Germinal center (tissue), 1 donor: ENCODE data around the gene DAB2IP.

Experiments
- DNase-seq: peaks from one replicate; pipeline ENCODE4 v3.0.0; 2012; ENCODE audit warnings: mixed read lengths, low spot score

The DAB2IP gene

DNA sequence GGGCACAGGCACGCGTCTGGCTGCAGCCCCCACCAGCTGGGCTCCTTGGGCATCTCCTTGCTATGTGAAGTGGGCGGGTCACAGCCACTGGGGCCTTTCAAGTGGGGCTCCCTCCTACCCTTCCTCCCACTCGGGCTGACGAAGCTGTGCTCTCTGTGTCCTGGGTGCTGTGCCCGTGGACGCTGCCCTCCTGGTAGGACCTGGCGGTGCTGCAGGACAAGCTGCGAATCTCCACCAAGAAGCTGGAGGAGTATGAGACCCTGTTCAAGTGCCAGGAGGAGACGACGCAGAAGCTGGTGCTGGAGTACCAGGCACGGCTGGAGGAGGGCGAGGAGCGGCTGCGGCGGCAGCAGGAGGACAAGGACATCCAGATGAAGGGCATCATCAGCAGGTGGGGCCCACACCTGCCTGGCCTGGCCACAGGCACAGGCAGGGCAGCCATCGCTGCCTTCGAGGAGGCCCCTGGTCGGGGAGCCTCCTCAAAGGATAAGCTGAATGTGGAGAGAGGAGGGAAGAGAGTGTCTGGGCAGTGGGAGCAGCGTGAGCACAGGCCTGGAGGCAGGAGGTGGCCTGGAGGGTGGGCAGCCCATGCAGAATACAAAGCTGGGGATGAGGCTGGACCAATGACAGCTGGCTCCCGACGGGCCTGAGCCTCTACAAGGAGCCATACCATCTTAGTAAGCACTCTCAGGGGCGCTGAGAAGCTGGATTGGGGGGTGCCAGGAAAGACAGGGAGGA, 124.7 kb downstream of the DAB2IP start:
- no peak for DNase-seq

DNA sequence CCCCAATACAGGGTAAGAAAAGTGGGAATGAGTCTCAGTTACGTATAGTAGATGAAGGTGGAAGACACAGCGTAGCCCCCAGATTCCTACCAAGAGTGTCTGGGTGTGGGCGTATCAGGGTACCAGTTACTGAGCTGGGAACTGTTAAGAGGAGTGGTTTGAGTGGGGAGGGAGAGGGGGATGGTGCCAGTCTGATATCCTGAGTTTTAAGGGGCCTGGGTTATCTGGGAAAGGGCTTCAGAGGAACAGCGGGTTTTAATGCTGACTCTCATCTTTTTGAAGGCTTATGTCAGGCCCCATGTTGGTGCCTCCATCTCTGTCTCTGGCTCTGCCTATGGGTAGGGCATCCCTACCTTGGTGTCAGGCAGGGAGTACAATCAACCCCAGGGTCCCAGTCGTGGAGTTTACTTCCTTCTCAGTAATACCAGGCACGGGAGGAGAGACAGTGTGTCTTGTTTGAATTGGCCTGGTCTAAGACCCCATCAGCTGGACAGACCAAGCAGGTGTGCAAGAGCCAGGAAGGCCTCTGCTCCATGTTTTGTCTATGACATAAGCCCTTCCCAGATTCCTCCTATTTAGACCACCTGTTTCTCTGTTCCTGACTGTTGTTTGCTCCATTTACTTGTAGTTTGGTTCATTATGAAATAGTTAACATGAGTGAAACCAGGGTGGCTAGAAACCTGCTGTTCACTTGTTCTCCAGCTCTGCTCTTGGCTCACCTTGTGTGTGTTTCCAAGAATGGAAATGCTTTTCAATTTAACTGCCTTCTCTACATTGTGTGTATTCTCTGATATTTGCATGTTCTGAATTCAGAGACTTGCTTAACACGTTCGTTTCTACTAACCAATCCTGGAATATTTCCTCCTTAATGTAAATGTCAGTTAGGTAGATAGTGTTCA, 125.6 kb downstream of the DAB2IP start:
- no peak for DNase-seq

DNA sequence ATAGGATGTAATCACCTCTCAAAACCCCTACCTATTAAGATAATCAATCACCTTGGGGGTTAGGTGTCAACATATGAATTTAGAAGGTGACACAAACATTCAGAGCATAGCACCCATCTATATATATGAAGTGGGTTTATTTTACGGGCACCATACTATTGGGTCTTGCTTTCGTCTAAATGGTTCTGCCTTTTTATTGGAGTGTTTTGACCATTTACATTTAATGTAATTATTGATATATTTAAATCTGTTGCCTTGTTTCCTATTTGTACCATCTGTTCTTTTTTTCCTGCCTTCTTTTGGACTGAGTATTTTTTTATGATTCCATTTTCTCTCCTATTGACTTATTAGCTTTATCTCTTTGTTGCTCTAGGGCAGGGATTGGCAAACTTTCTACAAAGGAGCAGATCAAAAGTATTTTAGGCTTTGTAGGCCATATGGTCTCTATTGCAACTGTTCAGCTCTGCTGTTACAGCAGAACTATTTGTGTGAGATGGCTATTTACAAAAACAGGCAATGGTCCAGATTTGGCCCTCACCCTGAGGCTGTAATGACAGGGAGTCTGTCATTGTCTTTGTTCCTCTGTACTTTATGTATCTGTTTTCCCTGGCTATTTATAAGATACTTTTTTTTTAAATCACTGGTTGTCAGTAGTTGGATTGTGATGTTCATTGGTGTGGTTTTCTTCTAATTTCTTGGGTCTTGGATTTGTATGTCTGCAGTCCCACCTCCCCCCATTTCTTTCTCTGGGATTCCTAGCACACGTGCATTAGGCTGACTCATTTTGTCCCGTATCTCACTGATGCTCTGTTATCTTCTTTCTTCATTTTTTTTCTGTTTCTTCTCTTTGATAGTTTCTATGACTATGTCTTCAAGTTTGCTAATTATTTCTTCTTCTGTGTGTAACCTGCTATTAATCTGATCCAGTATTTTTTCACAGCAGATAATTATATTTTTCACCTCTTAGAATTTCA, 127.1 kb downstream of the DAB2IP start:
- no peak for DNase-seq

DNA sequence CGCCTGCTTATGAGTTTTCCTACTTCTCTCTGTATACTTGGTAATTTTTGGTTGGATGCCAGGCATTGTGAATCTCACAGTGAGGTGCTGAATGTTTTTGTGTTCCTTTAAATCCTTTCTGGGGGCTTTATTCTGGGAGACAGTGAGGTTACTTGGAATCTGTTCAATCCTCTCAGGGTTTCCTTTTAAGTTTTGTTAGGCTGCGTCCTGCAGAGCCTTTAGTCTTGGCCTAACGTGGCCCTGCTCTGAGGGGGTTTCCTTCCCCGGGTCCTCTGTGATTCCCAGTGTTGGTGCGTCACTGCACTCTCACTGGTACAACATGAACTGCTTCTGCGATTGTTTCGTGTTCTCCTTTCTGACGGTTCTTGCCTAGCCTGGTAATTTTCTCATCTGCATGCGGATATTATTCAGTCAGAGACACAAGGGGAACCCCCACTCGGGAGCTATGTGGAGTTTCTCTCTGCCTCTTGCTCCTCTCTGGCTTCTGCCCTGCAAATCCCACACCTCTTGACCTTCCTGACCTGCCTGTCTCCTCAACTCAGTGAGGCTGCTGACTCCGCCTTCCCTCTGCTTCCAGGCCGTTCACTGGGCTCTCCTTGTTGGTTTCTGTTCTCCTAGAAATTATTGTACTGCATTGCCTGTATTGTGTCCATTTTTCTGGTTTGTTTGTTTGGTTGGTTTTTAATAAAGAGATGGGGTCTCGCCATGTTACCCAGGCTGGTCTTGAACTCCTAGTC, 128.1 kb downstream of the DAB2IP start:
- DNase-seq: no peak

DNA sequence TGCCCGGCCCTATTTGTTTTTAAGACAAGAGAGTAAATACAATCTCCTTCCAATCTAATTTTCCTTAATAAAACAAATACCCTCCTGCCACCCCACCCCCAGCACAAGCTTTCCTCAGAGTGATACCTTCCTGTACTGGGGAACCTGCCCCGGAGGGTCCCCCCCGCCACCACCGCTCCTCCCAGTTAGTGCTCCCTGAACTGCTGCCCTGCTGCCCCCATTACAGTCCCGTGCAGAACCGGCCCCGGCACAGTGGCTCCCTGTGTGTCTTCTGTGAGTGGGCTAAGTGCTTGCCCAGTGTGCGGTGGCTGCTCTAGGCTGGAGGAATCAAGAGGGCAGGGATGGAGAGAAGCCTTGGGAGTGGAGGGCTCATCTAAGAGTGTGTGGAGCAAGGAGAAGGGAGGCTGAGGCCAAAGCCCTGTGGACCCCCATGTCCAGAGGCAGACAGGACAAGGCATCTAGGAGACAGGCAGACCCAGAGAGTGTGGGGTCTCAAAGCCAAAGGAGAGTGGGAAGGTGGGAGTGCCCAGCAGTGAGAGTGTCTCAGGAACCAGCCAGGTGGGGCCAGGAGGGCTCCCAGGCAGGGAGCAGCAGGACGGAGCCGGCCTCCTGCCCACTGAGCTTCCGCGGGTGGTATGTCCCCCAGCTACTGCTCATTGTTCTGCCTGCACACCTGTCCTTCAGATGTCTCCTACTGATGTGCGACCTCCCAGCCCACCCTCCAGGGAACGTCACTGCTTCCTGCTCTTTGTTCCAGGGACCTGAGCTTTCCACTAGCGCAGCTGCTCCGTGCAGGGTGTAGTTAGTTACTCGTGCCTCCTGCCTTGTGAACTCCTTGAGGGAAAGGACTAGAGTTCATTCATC, 129.0 kb downstream of the DAB2IP start:
- no peak for DNase-seq

DNA sequence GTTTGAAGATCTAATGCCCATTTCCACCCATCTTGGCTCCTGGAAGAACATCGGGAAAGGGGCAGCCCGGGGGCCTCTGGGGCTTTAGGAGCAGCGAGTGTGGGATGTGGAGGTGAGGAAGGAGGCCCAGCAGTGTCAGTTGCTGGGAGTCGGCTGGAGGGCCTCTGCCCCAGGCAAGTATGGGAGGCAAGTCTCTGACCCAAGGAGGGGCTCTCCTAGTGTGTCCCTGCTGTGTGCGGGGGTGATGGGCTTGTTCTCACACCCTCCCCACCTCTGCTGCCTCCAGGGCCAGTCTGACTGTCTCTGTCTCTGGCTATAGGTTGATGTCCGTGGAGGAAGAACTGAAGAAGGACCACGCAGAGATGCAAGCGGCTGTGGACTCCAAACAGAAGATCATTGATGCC, 129.7 kb downstream of the DAB2IP start:
- DNase-seq: no peak

DNA sequence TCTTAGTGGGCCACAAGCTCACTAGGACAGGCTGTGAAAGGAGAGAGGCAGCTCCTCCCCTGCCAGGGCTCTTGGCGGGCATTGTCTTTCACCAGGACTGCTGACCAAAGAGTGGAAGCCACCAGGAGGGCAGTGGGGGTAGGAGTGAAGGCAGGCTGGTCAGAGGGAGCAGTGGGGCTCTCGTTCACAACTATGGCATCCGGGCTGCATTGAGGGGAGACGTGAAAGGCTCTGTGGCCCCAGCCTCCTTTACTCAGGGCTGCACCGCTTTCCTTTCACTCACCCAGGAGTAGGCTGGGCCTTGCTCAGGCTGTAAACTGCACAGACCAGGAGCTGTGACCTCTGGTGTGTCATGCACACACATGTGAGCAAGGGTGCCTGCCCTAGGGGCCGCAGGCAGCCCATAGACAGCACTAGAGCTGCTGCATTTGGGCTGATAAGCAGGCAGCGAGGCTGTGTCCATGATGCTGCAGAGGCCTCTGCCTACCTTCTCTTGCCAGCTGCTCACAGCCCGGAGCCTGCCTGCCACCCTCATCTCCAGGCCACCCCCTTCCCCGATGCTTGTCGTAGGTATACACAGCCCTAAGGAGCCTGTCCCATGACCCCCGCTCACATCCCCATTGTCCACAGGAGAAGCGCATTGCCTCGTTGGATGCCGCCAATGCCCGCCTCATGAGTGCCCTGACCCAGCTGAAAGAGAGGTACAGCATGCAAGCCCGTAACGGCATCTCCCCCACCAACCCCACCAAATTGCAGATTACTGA, 130.4 kb downstream of the DAB2IP start:
- DNase-seq: no peak

DNA sequence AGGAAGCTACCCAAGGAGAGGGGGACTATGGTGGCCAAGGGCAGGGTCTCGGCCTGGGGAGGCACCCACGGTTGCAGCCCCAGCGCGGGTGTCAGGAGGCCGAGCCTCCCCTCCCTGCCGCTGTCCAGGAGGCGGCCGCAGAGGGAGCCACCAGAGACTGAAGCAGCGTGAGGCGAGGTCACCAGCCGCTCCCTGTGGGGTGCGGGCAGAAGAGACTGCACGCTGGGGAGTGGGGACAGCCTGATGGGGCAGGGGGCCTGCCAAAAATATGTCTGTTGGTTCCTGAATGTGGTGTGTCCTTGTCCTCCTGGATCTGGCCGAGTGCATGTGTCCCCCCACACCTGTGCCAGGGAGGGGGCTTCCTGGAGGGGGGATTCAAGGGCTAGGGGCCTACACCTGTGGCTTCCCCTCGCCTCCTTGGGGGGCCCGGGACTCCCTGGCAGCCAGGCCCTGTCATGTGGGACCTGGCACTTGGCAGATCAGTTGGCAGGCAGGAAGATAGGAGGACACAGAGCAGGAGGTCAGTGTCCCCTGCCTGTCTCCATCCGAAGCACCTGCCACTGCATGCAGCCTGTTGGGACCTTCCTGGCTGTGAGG, 131.2 kb downstream of the DAB2IP start:
- no peak for DNase-seq

DNA sequence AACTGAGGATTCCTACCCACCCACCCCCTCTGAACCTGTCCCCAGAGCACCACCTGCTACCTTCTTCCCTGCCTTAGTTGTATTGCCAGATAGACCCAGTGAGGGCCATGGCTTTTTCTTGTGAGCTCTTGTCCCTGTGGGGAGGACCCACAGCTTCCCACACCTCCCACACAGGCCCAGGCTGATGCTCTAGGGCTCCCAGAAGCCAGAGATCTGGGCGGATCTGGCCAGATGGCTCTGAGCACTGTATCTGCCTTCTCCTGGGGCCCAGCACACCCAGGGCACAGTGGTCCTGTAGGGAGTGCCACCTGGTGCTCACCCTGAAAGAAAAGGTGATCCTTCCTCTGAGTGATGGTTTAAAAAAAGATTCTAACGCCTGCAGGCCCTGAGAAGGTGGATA, 131.7 kb downstream of the DAB2IP start:
- DNase-seq: no peak

DNA sequence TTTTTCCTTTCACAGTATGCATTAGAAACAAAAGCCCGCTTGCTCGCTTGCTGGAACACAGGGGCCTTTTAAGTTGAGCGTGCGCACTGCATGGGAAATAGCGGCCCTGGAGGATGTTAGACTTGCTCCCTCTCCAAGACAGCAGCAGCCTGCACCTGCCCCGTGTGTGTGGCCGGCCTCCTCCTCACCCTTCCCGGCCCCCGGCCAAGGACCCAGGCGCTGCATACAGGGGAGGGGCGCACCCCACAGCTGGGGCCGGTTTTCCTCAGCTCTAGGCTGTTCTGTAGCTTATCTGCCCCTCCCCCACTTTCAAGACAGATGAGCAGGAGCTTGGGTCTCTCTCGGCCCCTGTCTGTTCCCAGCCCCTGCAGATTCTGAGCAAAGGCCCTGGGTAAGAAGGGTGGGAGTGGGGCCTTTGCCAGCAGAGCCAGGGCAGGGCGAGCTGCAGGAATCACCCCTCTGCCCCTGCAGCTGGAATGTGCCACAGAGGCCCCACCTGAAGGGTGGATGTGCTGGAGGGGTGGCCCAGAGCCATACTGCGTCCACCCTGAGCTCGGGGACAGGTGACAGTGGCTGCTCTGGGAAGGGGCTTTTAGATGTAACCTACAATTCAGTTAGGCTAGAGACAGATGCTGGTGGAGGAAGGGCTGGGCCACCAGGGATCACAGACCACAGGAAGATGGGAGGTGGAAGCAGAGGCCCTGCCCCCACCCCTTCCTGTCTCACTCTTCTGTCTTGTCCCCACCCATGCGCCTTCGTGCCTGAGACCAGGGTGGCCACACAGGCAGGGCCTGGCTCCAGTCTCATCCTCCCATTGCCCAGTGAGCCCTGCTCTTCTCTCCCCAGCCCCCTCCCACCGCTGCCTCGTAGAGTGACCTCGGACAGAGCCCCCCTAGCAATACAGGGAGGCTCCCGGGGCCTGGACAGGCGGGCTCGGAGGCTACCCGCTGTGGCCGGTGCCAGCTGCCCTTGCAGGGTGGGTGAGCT, 132.4 kb downstream of the DAB2IP start:
- DNase-seq: no peak

DNA sequence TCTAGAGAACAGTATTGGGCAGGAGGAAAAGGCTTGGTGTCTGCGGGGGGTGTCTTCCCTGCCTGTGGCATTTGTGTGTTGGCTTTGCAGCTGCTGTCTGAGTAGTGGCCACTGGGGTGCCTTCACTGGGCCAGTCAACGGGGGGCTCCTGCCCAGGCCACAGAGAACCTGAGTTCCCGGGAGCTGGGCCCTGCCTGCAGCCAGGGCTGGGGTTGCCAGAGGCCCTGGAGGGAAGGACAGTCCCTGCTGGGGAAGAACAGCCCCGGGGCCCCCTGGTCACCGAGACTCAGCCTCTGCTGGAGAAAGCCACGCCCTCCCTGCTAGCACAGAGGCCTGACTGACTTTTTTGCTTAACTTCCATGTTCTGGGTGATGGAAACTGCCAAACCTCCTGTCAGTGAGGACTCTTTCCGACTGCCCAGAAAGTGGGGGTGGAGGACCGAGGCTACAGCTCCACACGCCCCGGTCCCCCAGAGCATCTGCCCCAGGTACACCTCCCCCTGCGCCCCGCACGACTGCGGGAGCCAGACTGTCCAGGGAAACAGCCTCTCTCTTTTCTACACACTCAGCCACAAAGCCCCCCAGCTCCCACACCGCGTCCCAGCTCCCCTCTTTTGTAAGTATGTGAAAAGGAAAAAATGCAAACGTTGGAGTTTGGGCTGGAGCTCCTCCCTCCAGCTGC, 133.4 kb downstream of the DAB2IP start:
- no peak for DNase-seq

DNA sequence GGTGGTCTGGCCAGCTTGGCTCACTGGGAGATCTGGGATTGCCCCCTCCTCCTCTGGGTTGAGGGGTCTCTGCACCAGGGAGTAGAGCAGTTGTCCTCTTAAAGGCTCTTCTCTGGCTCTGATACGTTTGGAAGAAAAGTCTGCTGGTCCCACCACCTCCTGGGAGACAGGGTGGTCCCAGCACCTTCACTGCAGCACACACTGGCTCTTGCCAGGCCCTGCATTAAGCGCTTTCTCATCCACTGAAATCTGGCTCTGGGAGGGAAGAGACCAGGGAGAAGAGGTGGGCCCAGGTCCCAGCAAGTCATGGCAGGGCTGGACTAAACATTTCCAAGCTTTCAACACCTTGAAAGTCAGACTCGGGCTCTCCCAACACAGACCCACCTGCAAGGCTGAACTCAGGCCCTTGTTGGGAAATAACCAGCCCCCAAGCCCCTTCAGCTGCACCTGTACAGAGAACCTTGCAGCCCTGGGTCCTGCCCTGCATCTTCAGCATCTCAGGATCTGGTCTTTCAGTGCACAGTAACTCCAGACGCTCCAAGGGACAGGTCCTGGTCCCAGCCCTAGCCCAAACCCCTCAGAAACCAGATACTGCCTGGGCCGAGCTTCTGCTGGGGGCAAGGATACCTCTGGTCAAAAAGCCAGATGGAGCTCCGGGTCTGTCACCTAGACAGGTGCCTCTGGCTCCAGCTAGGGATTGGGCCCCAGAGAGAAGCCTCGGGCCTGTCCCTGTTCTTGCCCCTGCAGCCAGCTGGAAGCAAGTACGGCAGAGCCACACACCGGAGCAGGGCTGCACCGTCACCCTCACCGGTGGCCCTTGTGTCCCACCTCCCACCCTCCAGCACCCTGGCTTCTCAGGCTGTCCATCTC, 134.5 kb downstream of the DAB2IP start:
- no peak for DNase-seq

DNA sequence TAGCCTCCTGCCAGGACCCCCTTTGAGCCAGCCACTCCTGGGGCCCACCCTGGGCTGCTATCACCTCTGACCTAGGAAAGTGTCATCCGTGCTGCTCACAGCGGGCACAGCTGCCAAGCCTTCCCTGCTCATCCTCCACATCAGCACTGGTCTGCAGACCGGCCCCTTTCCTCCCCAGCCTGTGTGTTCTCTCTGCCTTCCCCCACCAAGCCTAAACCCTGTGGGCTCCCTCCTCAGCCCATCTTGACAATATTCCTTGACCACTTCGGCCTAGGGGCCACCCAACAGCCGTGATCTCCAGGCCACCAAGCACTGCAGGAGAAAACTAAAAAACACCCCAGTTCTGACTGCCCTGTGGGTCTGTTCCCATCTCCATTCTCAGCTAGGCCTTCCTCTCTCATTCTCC, 135.1 kb downstream of the DAB2IP start:
- no peak for DNase-seq

DNA sequence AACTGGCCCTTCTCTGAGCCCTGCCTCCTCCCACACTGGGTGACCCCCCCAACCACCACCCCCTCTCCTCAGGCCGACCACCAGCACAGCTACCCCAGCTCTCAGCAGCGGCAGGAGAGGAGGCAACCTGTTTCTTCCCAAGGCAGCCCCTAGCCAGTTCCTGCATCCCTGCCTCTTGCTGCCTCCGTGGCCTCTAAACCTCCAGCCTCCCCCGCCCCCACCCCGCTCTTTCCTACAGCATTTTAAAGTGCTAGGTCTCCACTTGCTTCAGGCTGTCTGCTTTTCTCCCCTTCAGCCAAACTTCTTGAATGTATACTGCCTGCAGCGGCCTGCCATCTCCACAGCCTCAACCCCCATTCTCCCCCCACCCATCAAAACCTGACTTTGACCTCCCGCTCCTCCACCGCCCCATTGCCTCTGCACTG, 135.6 kb downstream of the DAB2IP start:
- no peak for DNase-seq

DNA sequence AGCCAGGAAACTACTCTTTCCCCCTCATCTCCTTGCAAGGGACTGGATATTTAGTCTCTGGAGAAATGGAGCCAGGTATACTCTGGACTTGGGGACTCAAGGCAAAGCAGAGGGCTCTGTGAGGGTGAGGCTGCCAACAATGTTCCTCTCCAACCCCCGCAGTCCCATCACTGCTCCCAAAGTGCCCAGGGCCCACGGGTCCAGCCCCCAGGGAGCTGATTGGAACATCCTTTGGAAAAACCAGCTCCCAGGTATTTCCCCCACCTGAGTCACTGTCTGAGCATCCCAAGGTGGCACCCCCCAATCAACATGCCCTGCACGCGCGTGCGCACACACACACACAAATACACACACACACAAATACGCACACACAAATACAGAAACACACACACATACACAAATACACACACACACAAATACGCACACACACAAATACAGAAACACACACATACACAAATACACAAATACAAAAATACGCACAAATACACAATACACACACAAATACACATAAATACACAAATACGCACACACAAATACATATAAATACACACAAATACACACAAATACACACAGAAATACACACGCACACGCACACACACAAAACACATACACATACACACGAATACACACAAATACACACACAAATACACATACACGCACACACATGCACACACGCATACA, 137.4 kb downstream of the DAB2IP start:
- no peak for DNase-seq

DNA sequence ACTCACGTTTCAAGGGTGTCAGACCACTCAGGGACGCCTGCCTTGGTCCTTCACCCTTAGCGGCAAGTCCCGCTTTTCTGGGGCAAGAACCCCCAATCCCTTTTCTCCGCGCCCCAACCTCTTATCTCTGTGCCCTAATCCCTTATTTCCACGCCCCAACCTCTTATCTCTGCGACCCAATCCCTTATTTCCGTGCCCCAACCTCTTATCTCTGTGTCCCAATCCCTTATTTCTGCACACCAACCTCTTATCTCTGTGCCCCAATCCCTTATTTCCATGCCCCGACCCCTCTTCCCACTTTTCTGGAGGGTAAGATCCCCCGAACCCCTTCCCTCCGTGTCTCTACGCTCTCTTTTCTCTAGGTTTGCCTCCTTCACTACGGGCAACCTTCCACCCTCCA, 139.4 kb downstream of the DAB2IP start:
- DNase-seq: no peak
